Type B pancreatic cell (in vitro differentiated cells): ENCODE measurements around the gene TMEFF2. TPM values are rescaled to one million over a fixed set of nuclear protein-coding genes. Genes with fewer than 3 reads are reported as not detected.

Experiments
- DNase-seq: peaks from one replicate; pipeline ENCODE4 v3.0.0; 2021; ENCODE audit warnings: mixed read lengths; ENCODE audit not compliant: unreplicated experiment; ENCODE audit errors: extremely low spot score
- H3K27ac Mint-ChIP-seq: 2 replicates; pipeline ENCODE4 v1.8.0; 2021; ENCODE audit warnings: mild to moderate bottlenecking, mixed read lengths
- H3K27me3 Mint-ChIP-seq: 2 replicates; pipeline ENCODE4 v1.8.0; 2021; ENCODE audit warnings: mixed read lengths
- H3K36me3 Mint-ChIP-seq: 2 replicates; pipeline ENCODE4 v1.8.0; 2021; ENCODE audit warnings: mixed read lengths
- H3K4me1 Mint-ChIP-seq: one replicate; pipeline ENCODE4 v1.8.0; 2021; ENCODE audit warnings: mixed read lengths; ENCODE audit not compliant: unreplicated experiment
- H3K4me3 Mint-ChIP-seq: 2 replicates; pipeline ENCODE4 v1.8.0; 2021; ENCODE audit warnings: mild to moderate bottlenecking, mixed read lengths
- H3K9me3 Mint-ChIP-seq: 2 replicates; pipeline ENCODE4 v1.8.0; 2021; ENCODE audit warnings: mixed read lengths
- CTCF ChIP-seq: fragments of 200-600 bp; sonication (generic); conservative IDR thresholded peaks from 2 replicates; pipeline ENCODE4 v1.5.0; 2021; ENCODE audit warnings: antibody characterized with exemption, mild to moderate bottlenecking
- total RNA-seq: library from RNA; stranded (reverse); gene quantifications from 2 replicates; pipeline ENCODE4 v1.2.1, GENCODE V29; 2021; ENCODE audit warnings: low replicate concordance

Gene TMEFF2
- total RNA-seq, 1 donor from 2014 or later = 10.7 TPM

DNA sequence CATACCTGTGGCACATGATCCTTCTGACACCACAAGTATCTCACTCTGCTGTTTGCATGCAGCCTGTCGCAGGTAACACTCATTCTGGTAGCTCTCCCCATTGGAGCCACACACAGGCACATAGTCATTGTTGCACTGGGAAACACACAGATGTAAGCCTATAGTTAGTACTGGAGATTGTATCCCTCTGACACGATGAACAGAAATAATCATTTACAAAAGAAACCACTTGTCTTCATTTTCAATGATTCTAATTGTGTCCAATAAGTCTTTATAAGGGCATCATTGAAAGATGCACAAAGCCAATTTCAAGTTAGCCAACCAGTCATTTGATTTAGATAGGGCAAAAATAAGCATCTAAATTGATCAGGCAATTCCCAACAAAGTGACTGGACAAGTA lies 10.4 kb downstream of the TMEFF2 start:
- no peak overlapping the region for H3K4me3 Mint-ChIP-seq
- TF ChIP-seq CTCF = no peak
- no peaks in the 10 kb centered on the region for H3K9me3 Mint-ChIP-seq
- no peak for DNase-seq
- H3K36me3 Mint-ChIP-seq = no peaks in the 10 kb centered on the region
- H3K27me3 Mint-ChIP-seq = peaks cover 3% of the 10 kb centered on the region
- H3K4me1 Mint-ChIP-seq = no peaks in the 10 kb centered on the region
- H3K27ac Mint-ChIP-seq = no peak overlapping the region

DNA sequence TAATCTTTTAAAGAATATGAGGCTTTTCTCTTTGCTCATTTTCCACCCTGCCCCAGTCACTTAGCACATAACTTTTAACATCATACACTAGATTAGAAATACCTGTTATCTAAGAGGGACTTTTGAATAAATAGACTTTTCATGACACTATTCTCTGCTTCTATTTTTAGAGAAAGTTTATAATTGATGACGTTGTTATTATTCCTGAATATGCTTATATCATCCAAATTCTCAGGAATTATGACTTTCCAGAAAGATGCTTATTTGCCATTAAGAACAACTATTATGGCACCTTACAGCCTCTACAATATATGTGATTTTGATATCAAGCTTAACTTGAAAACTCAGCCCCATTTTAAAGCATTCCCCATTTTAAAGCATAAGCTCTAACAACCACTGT lies 11.4 kb downstream of the TMEFF2 start:
- no peak overlapping the region for H3K27ac Mint-ChIP-seq
- H3K36me3 Mint-ChIP-seq = no peaks in the 10 kb centered on the region
- no peak for TF ChIP-seq CTCF
- H3K9me3 Mint-ChIP-seq = no peaks in the 10 kb centered on the region
- no peak for DNase-seq
- H3K4me3 Mint-ChIP-seq = no peak overlapping the region
- no peaks in the 10 kb centered on the region for H3K4me1 Mint-ChIP-seq
- peaks cover 3% of the 10 kb centered on the region for H3K27me3 Mint-ChIP-seq

DNA sequence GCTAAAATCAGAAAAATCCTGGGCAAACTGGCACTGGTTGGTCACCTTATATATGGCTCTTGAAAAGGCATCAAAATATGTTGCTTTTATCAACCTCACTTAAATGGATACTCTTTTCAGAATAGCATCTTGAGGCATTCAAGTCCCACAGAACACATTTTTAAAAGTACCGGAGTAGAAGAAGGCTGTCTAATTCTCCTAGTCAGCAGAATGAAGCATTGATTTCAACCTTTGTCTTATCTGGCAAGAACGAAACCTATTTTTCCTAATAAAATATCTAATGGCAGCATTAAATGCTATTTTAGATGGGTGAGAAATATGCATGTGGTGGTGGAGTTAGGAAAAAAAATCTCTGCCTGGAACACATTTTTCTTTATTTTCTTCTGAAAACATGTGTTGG lies 27.8 kb downstream of the TMEFF2 start:
- no peaks in the 10 kb centered on the region for H3K9me3 Mint-ChIP-seq
- H3K4me3 Mint-ChIP-seq = no peak overlapping the region
- TF ChIP-seq CTCF = no peak
- DNase-seq = no peak
- peaks cover 8% of the 10 kb centered on the region for H3K27me3 Mint-ChIP-seq
- H3K27ac Mint-ChIP-seq = no peak overlapping the region
- peaks cover 6% of the 10 kb centered on the region for H3K4me1 Mint-ChIP-seq
- H3K36me3 Mint-ChIP-seq = no peaks in the 10 kb centered on the region

DNA sequence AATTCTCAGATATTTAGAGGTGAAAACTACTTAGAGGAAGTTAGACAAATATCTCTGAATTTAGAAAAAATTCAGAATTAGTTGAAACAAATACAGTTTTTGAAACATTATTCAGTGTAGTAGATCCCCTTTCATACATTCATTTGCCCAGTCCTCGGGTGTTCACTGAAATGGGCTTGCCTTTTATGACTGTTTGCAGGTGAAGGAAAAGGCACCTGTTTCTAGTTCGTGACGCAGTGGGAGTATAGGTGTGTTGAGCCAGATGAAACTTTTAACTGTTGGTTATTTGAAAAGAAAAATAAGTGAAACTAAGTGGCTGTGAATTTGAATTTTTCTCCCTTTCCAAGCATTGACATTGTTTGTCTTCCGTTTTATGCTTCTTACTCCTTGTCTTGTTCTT lies 28.9 kb downstream of the TMEFF2 start:
- Mint-ChIP-seq H3K27ac (peak overlapping the region; percentile 89), H3K4me1 (peaks cover 10% of the 10 kb centered on the region), H3K36me3 (no peaks in the 10 kb centered on the region), H3K9me3 (no peaks in the 10 kb centered on the region), H3K4me3 (peak overlapping the region; percentile 39), H3K27me3 (peaks cover 4% of the 10 kb centered on the region)
- TF ChIP-seq CTCF = no peak
- DNase-seq = no peak

- Mint-ChIP-seq H3K27me3 (peaks cover 4% of the 10 kb centered on the region), H3K4me1 (peaks cover 10% of the 10 kb centered on the region), H3K4me3 (no peak overlapping the region), H3K36me3 (no peaks in the 10 kb centered on the region), H3K9me3 (no peaks in the 10 kb centered on the region), H3K27ac (no peak overlapping the region)
- no peak for DNase-seq
- TF ChIP-seq CTCF = peak; percentile 96
These were observed 32.2 kb downstream of the TMEFF2 start for GRCh38 chr2:192162392-192163042.
